Kidney epithelial cell (primary cell): ENCODE results near the gene SLC41A1. TPM values are rescaled to one million over a fixed set of nuclear protein-coding genes. Genes with fewer than 3 reads are reported as not detected.
"Not testable (repeated sequence)": the region's sequence is repeated elsewhere in the genome, so short reads cannot be mapped to it uniquely, and the experiment has no call there.

Source experiments
- DNase-seq: peaks from one replicate; pipeline ENCODE4 v3.0.0-alpha.2; 2010; ENCODE audit warnings: low read depth
- H3K27me3 ChIP-seq: 2 replicates; pipeline ENCODE4 v1.6.0; 2011; ENCODE audit warnings: low read length; ENCODE audit not compliant: control insufficient read depth, insufficient read depth
- H3K36me3 ChIP-seq: 2 replicates; pipeline ENCODE4 v1.5.1; 2011; ENCODE audit warnings: low read length; ENCODE audit not compliant: control insufficient read depth, insufficient read depth
- H3K4me3 ChIP-seq: 2 replicates; pipeline ENCODE4 v1.5.1; 2011; ENCODE audit warnings: low read depth, mild to moderate bottlenecking, control low read depth, low read length
- CTCF ChIP-seq: IDR thresholded peaks from 2 replicates; pipeline ENCODE4 v1.5.1; 2011; ENCODE audit warnings: mild to moderate bottlenecking, moderate library complexity, low read length, control low read depth, inconsistent platforms; ENCODE audit not compliant: insufficient read depth, poor library complexity, severe bottlenecking
- total RNA-seq: library from RNA; depleted of rRNA; stranded (reverse); fragments of >200 nt; gene quantifications from 2 replicates; pipeline ENCODE4 v1.2.3, GENCODE V29; 2015

The SLC41A1 gene
- 17.2 and 20.9 TPM in 2 replicates for total RNA-seq

- DNase-seq, result peak; percentile 54
- H3K36me3 ChIP-seq, result no peaks in the 10 kb centered on the region
- TF ChIP-seq CTCF, result no peak
- peak within 1 kb of the TSS; percentile 87 for H3K4me3 ChIP-seq
- no peaks in the 10 kb centered on the region for H3K27me3 ChIP-seq
Measured at GRCh38 chr1:205812878-205813754, at the start of gene SLC41A1. Gene SLC41A1, minus strand, starts transcription at chr1:205813198. Its CDS starts 2,757 bp downstream, at chr1:205810441.

- Histone ChIP-seq H3K27me3 (no peaks in the 10 kb centered on the region), H3K4me3 (no peak overlapping the region), H3K36me3 (no peaks in the 10 kb centered on the region)
- TF ChIP-seq CTCF, result no peak
- DNase-seq, result no peak
Measured at GRCh38 chr1:205861540-205861939, 48.5 kb upstream of the SLC41A1 start.

- TF ChIP-seq CTCF, result no peak
- H3K4me3 ChIP-seq, result no peak overlapping the region
- no peaks in the 10 kb centered on the region for H3K36me3 ChIP-seq
- no peak for DNase-seq
- no peaks in the 10 kb centered on the region for H3K27me3 ChIP-seq
Measured at GRCh38 chr1:205858141-205858961, 45.4 kb upstream of the SLC41A1 start.

GRCh38 chr1:205857501-205857900, 44.5 kb upstream of the SLC41A1 start:
- H3K36me3 ChIP-seq, H3K27me3 ChIP-seq, H3K4me3 ChIP-seq, DNase-seq: not testable (repeated sequence)

- Histone ChIP-seq H3K36me3 (no peaks in the 10 kb centered on the region), H3K27me3 (no peaks in the 10 kb centered on the region), H3K4me3 (no peak overlapping the region)
- no peak for DNase-seq
- no peak for TF ChIP-seq CTCF
Measured at GRCh38 chr1:205856433-205856832, 43.4 kb upstream of the SLC41A1 start.

GRCh38 chr1:205852969-205853368, 40.0 kb upstream of the SLC41A1 start:
- no peak overlapping the region for H3K4me3 ChIP-seq
- H3K36me3 ChIP-seq, result no peaks in the 10 kb centered on the region
- DNase-seq, result no peak
- peaks cover 6% of the 10 kb centered on the region for H3K27me3 ChIP-seq
- TF ChIP-seq CTCF, result no peak
